CD4-positive, alpha-beta T cell (primary cell): ENCODE measurements around the gene NME7. TPM values are rescaled to one million over a fixed set of nuclear protein-coding genes. Genes with fewer than 3 reads are reported as not detected.

Experiments
- ATAC-seq: fragments of 200-7000 bp; cut with Tn5 transposase; one replicate; pipeline ENCODE4 v1.10.0; 2022; ENCODE audit warnings: mild to moderate bottlenecking; ENCODE audit not compliant: poor library complexity
- CTCF ChIA-PET: fragments of 350-600 bp; sonication (Branson Sonifier 250); formaldehyde crosslinking; loops from one replicate; lab custom pipeline; 2021; ENCODE audit warnings: antibody characterized with exemption, inconsistent platforms; lab: Charles Lee
- POLR2A ChIA-PET: fragments of 350-600 bp; sonication (Branson Sonifier 250); formaldehyde crosslinking; loops from one replicate; lab custom pipeline; 2021; ENCODE audit warnings: antibody characterized with exemption, inconsistent platforms; lab: Charles Lee
- DNase-seq, 14 experiments: peaks; one replicate each; pipeline ENCODE4 v3.0.0-alpha.2; 2013 to 2020; ENCODE audit warnings: mixed read lengths in 2 of 14
- H3K27ac ChIP-seq, 2 donors: one replicate each; pipeline versions ENCODE4 v1.5.1 to v1.7.0; 2013; ENCODE audit warnings: low read length in 2 of 2, low read depth in 1 of 2, mild to moderate bottlenecking in 1 of 2
- H3K27me3 ChIP-seq, 2 experiments: 1 replicate in 1 of 2; 2 replicates in 1 of 2; pipeline versions ENCODE4 v1.6.1 to v1.7.0; 2013; ENCODE audit warnings: low read length in 2 of 2, control low read depth in 1 of 2, mild to moderate bottlenecking in 1 of 2, moderate library complexity in 1 of 2; ENCODE audit not compliant: insufficient read depth in 2 of 2, control insufficient read depth in 1 of 2
- H3K36me3 ChIP-seq: one replicate; pipeline ENCODE4 v1.6.1; 2013; ENCODE audit warnings: low read length, control low read depth; ENCODE audit not compliant: insufficient read depth
- H3K4me1 ChIP-seq: one replicate; pipeline ENCODE4 v1.6.1; 2013; ENCODE audit warnings: low read length, control low read depth; ENCODE audit not compliant: insufficient read depth
- H3K4me3 ChIP-seq: one replicate; pipeline ENCODE4 v1.5.1; 2013; ENCODE audit warnings: mild to moderate bottlenecking, low read length, moderate library complexity
- H3K9me3 ChIP-seq, 2 experiments: 1 replicate in 1 of 2; 2 replicates in 1 of 2; pipeline versions ENCODE4 v1.6.1 to v1.7.0; 2013; ENCODE audit warnings: low read length in 2 of 2, mild to moderate bottlenecking in 2 of 2, control low read depth in 1 of 2, moderate library complexity in 1 of 2; ENCODE audit not compliant: control insufficient read depth in 1 of 2, insufficient read depth in 1 of 2
- H3K27ac Mint-ChIP-seq: one replicate; pipeline ENCODE4 v1.8.0; 2020; ENCODE audit warnings: mixed read lengths
- H3K27me3 Mint-ChIP-seq: one replicate; pipeline ENCODE4 v1.8.0; 2021; ENCODE audit warnings: mixed read lengths
- H3K36me3 Mint-ChIP-seq: one replicate; pipeline ENCODE4 v1.8.0; 2021; ENCODE audit warnings: low read depth, mixed read lengths
- H3K4me1 Mint-ChIP-seq: one replicate; pipeline ENCODE4 v1.8.0; 2021; ENCODE audit warnings: low read depth, mixed read lengths
- H3K4me3 Mint-ChIP-seq: one replicate; pipeline ENCODE4 v1.8.0; 2020; ENCODE audit warnings: mild to moderate bottlenecking, mixed read lengths
- H3K9me3 Mint-ChIP-seq: one replicate; pipeline ENCODE4 v1.8.0; 2020; ENCODE audit warnings: mixed read lengths
- intact Hi-C, 2 experiments: fragments of 100-400 bp; cut with DNase I in 1 of 2; cut with micrococcal nuclease in 1 of 2; formaldehyde crosslinking; loops; one replicate each; pipeline versions ENCODE4 v1.15.1 to v1.9.0; 2023 to 2025; cut with DNase I, micrococcal nuclease
- total RNA-seq, 174 experiments: library from RNA in 2 of 174; stranded (reverse) in 2 of 174; gene quantifications; one replicate each; pipeline ENCODE4 v1.2.3 and lab custom pipeline; 2021 to 2026
- TF ChIP-seq, protein P1 (sequence below): fragments of 200-600 bp; IDR thresholded peaks from one replicate; pipeline ENCODE4 v1.8.0; 2022; ENCODE audit warnings: antibody characterized with exemption, mild to moderate bottlenecking

Gene NME7
- total RNA-seq, 2 experiments from 2014 or later: 7.2 to 8.3 TPM

DNA sequence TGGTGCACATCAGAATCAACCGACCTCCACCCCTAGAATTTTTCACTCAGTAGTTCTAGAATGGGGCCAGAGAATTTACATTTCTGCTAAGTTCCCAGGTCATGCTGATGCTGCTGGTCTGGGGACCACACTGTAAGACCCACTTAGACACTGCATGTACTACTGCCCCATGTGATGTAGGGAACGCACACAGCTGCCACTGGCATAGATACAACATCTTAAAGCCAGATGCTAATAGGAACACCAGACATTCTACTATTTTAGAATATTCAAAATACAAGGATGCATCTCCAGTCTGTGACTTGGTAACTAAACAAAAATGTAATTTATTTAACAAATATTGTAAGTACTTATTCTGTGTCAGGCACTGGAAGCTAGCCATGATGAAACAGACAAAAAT, 275.2 kb downstream of the NME7 start:
- ChIA-PET POLR2A (no interaction called here), CTCF (no interaction called here)
- H3K4me1 Mint-ChIP-seq: peaks cover 1% of the 10 kb centered on the region
- no peak overlapping the region for H3K4me3 Mint-ChIP-seq
- H3K4me1 ChIP-seq: no peaks in the 10 kb centered on the region
- H3K4me3 ChIP-seq: no peak overlapping the region
- ATAC-seq: no peak
- H3K27me3 ChIP-seq: peaks cover 0 to 2% of the 10 kb centered on the region in 2 experiments
- H3K9me3 Mint-ChIP-seq: no peaks in the 10 kb centered on the region
- intact Hi-C loops: no loop called here
- no peak for DNase-seq
- H3K9me3 ChIP-seq: no peaks in the 10 kb centered on the region
- H3K36me3 Mint-ChIP-seq: no peaks in the 10 kb centered on the region
- H3K27ac ChIP-seq: no peak overlapping the region
- H3K27ac Mint-ChIP-seq: no peak overlapping the region
- H3K27me3 Mint-ChIP-seq: no peaks in the 10 kb centered on the region
- no peaks in the 10 kb centered on the region for H3K36me3 ChIP-seq
- TF ChIP-seq, protein P1, sequence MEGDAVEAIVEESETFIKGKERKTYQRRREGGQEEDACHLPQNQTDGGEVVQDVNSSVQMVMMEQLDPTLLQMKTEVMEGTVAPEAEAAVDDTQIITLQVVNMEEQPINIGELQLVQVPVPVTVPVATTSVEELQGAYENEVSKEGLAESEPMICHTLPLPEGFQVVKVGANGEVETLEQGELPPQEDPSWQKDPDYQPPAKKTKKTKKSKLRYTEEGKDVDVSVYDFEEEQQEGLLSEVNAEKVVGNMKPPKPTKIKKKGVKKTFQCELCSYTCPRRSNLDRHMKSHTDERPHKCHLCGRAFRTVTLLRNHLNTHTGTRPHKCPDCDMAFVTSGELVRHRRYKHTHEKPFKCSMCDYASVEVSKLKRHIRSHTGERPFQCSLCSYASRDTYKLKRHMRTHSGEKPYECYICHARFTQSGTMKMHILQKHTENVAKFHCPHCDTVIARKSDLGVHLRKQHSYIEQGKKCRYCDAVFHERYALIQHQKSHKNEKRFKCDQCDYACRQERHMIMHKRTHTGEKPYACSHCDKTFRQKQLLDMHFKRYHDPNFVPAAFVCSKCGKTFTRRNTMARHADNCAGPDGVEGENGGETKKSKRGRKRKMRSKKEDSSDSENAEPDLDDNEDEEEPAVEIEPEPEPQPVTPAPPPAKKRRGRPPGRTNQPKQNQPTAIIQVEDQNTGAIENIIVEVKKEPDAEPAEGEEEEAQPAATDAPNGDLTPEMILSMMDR: no peak

DNA sequence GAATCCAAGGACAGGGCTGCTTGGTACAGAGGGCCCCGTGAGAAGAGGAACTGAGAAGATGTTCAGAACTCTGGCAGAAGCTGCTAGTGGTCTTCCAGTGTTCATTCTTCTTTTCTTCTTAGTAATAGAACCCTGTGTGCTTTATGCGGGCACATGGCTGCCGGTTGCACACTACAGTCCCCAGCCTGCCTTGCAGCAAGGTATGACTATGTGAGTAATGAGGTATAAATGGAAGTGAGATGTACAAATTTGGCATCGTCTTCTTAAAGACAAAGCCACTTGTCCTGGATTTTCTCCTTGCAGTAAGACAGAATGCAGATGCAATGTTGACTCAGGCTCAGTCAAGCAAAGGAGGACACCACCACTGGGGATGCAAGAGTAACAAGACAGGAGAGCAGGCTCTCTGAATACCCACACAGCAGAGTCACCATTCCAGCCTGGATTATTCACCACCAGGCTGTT, 276.1 kb downstream of the NME7 start:
- ATAC-seq (no peak), DNase-seq (no peak)
- Histone ChIP-seq H3K36me3 (no peaks in the 10 kb centered on the region), H3K4me1 (peaks cover 6% of the 10 kb centered on the region), H3K27ac (no peak overlapping the region), H3K4me3 (no peak overlapping the region), H3K9me3 (no peaks in the 10 kb centered on the region), H3K27me3 (peaks cover 0 to 2% of the 10 kb centered on the region in 2 experiments)
- peaks cover 10% of the 10 kb centered on the region for H3K4me1 Mint-ChIP-seq
- TF ChIP-seq, protein P1: no peak
- H3K27me3 Mint-ChIP-seq: no peaks in the 10 kb centered on the region
- H3K36me3 Mint-ChIP-seq: no peaks in the 10 kb centered on the region
- POLR2A ChIA-PET: no interaction called here
- intact Hi-C loops: no loop called here
- no peak overlapping the region for H3K4me3 Mint-ChIP-seq
- CTCF ChIA-PET: no interaction called here
- H3K9me3 Mint-ChIP-seq: no peaks in the 10 kb centered on the region
- H3K27ac Mint-ChIP-seq: no peak overlapping the region

DNA sequence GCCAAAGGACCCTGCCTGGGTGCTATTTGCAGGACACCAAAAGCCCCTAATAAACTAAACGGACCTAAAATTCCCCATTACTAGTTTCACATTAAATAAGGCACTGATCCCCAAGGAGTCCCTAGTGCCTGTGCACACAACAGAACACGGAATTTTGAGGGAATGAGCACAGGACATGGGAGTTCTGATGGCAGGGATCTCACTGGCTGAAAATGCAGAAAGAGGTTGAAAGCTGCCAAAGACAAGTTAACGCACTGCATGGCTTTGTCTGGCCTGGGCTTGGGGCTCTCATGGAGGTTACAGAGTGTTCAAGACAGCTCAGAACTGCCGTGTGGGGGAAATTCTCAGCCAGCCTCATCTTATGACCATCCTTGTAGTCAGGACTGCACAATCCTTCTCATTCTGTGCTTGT, 276.7 kb downstream of the NME7 start:
- Mint-ChIP-seq H3K4me1 (peaks cover 12% of the 10 kb centered on the region), H3K4me3 (no peak overlapping the region), H3K27ac (no peak overlapping the region), H3K27me3 (no peaks in the 10 kb centered on the region), H3K36me3 (no peaks in the 10 kb centered on the region), H3K9me3 (no peaks in the 10 kb centered on the region)
- Histone ChIP-seq H3K27ac (no peak overlapping the region), H3K36me3 (no peaks in the 10 kb centered on the region), H3K4me3 (no peak overlapping the region), H3K9me3 (no peaks in the 10 kb centered on the region), H3K4me1 (peaks cover 7% of the 10 kb centered on the region), H3K27me3 (peaks cover 0 to 2% of the 10 kb centered on the region in 2 experiments)
- TF ChIP-seq, protein P1: no peak
- ChIA-PET POLR2A (no interaction called here), CTCF (no interaction called here)
- intact Hi-C loops: no loop called here
- ATAC-seq (no peak), DNase-seq (no peak)
